ENCODE measurements around the gene GAL. TPM values are rescaled to one million over a fixed set of nuclear protein-coding genes. Genes with fewer than 3 reads are reported as not detected.
"Not testable (repeated sequence)": the region's sequence is repeated elsewhere in the genome, so short reads cannot be mapped to it uniquely, and the experiment has no call there.

Gene GAL, protein sequence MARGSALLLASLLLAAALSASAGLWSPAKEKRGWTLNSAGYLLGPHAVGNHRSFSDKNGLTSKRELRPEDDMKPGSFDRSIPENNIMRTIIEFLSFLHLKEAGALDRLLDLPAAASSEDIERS
- total RNA-seq = 1 to 10 TPM in 1 of 5 donors, not detected in 4; 3.5 TPM
- polyA plus RNA-seq = 1 to 10 TPM in 2 of 3 donors, not detected in 1; 1.7 to 5.7 TPM
- long read RNA-seq, donor 1, transcript GAL-201 (6 exons, 818 nt) = major isoform, 6 of 6 reads
- long read RNA-seq, donor 1, partial matches to known transcripts = 0 of 6 reads
- long read RNA-seq, donor 1, other reads (novel, unspliced or antisense) = 0 of 6 reads
- long read RNA-seq, donor 2, transcript GAL-201 (6 exons, 818 nt) = major isoform, 14 of 14 reads
- long read RNA-seq, donor 2, partial matches to known transcripts = 0 of 14 reads
- long read RNA-seq, donor 2, other reads (novel, unspliced or antisense) = 0 of 14 reads
- long read RNA-seq, donor 3, transcript GAL-201 (6 exons, 818 nt) = major isoform, 6 of 6 reads
- long read RNA-seq, donor 3, partial matches to known transcripts = 0 of 6 reads
- long read RNA-seq, donor 3, other reads (novel, unspliced or antisense) = 0 of 6 reads
- long read RNA-seq, donor 4, transcript GAL-201 (6 exons, 818 nt) = major isoform, 5 of 5 reads
- long read RNA-seq, donor 4, partial matches to known transcripts = 0 of 5 reads
- long read RNA-seq, donor 4, other reads (novel, unspliced or antisense) = 0 of 5 reads
- long read RNA-seq, donor 5, transcript GAL-201 (6 exons, 818 nt) = major isoform, 16 of 21 reads
- long read RNA-seq, donor 5, partial matches to known transcripts = 0 of 21 reads
- long read RNA-seq, donor 5, other reads (novel, unspliced or antisense) = 5 of 21 reads
- long read RNA-seq, donor 6, transcript GAL-201 (6 exons, 818 nt) = major isoform, 35 of 42 reads
- long read RNA-seq, donor 6, partial matches to known transcripts = 7 of 42 reads
- long read RNA-seq, donor 6, other reads (novel, unspliced or antisense) = 0 of 42 reads
- long read RNA-seq, donor 7, transcript GAL-201 (6 exons, 818 nt) = major isoform, 30 of 30 reads
- long read RNA-seq, donor 7, partial matches to known transcripts = 0 of 30 reads
- long read RNA-seq, donor 7, other reads (novel, unspliced or antisense) = 0 of 30 reads
- long read RNA-seq, donor 8, transcript GAL-201 (6 exons, 818 nt) = major isoform, 22 of 27 reads
- long read RNA-seq, donor 8, partial matches to known transcripts = 5 of 27 reads
- long read RNA-seq, donor 8, other reads (novel, unspliced or antisense) = 0 of 27 reads
- long read RNA-seq, donor 9, transcript GAL-201 (6 exons, 818 nt) = major isoform, 13 of 20 reads
- long read RNA-seq, donor 9, partial matches to known transcripts = 7 of 20 reads
- long read RNA-seq, donor 9, other reads (novel, unspliced or antisense) = 0 of 20 reads
- long read RNA-seq, donor 10, transcript GAL-201 (6 exons, 818 nt) = major isoform, 7 of 7 reads
- long read RNA-seq, donor 10, partial matches to known transcripts = 0 of 7 reads
- long read RNA-seq, donor 10, other reads (novel, unspliced or antisense) = 0 of 7 reads

DNA sequence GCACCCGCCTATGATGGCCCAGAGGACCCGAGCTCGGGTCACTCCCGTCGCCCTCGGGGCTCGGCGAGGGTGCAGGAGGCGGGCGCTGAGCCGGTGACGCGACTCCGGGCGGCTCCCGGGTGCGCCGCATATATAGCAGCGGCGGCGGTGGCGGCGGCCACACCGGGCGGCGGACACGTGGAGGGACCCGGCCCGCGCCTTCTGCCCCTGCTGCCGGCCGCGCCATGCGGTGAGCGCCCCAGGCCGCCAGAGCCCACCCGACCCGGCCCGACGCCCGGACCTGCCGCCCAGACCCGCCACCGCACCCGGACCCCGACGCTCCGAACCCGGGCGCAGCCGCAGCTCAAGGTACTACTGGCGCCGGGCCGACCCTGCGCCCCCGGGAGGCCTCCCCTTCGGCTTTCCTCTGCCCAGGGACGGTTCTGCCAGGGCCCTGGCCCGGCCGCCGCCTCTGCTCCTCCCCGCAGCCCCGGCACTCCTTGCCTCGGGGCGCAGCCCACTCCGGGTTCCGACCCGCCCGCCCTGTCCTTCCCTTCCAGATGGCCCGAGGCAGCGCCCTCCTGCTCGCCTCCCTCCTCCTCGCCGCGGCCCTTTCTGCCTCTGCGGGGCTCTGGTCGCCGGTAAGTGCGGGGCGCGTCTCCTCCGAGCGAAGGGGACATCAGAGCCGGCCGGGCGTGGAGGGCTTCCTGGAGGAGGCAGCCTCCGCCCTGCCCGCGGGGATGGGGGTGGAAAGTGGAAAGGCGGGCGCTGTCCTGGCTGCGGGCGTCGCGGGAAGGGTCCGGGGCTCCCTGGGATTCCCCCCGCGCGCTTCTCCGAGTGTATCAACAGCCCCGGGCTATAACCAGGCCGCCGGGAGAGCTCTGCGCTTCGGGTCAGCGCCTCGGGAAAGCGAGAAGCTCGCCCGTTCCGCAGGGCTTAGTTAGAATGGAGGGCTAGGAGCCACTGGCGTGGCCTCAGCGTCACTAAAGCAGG is at the start of gene GAL:
GAL (plus strand) TSS at position 160 of the 972 bp plus-strand sequence; CDS start at position 540, 380 bp downstream.
- Histone ChIP-seq H3K27me3 (peaks cover 15 to 82% (median 44%) of the 10 kb centered on the region in 3 donors), H3K4me3 (peak within 1 kb of the TSS; percentile 39 to 49 (median 43)), H3K9me3 (no peaks in the 10 kb centered on the region), H3K27ac (no peak within 1 kb of the TSS), H3K36me3 (no peaks in the 10 kb centered on the region), H3K4me1 (peaks cover 13 to 16% (median 15%) of the 10 kb centered on the region in 4 donors)
- TF ChIP-seq POLR2A (IDR thresholded peaks at IDR 0.05) (no peak), POLR2AphosphoS5 (IDR thresholded peaks at IDR 0.05) (no peak), EP300 (IDR thresholded peaks at IDR 0.05) (no peak), CTCF (IDR thresholded peaks at IDR 0.05) (no peak)
- 4 to 17% (median 6%) methylated on average over 38 to 113 of the region's 113 CpGs for WGBS, 5 donors
- intact Hi-C loops (cut with DNase I; ENCODE audit: low total_unique reads) = no loop called here
- DNase-seq = peak in 1 of 2 donors; percentile 66

- H3K9me3 ChIP-seq; H3K27ac ChIP-seq; H3K4me1 ChIP-seq; H3K4me3 ChIP-seq; DNase-seq; H3K27me3 ChIP-seq; intact Hi-C loops (cut with DNase I; ENCODE audit: low total_unique reads); H3K36me3 ChIP-seq: not testable (repeated sequence)
- WGBS, 5 donors = 42 to 64% (median 52%) methylated on average over 6 to 7 of the region's 7 CpGs
Observed at GRCh38 chr11:68634606-68635005, 49.7 kb upstream of the GAL start.

GRCh38 chr11:68635172-68635571 is 49.2 kb upstream of the GAL start:
- DNase-seq; H3K4me3 ChIP-seq; H3K4me1 ChIP-seq; H3K27ac ChIP-seq; intact Hi-C loops (cut with DNase I; ENCODE audit: low total_unique reads); H3K36me3 ChIP-seq; H3K27me3 ChIP-seq; H3K9me3 ChIP-seq: not testable (repeated sequence)
- 61 to 67% (median 67%) methylated on average over 3 to 7 of the region's 7 CpGs for WGBS, 5 donors

DNA sequence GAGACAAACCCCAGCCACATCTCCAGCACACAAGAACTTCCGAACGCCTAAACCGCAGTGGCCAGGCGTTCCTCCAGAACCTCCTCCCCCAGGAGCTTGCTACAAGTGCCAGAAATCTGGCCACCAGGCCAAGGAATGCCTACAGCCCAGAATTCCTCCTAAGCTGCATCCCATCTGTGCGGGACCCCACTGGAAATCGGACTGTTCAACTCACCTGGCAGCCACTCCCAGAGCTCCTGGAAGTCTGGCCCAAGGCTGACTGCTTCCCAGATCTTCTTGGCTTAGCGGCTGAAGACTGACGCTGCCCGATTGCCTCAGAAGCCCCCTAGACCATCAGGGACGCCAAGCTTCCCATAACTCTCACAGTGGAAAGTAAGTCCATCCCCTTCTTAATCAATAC is 48.5 kb upstream of the GAL start:
- H3K27ac ChIP-seq; H3K9me3 ChIP-seq; H3K27me3 ChIP-seq; H3K4me1 ChIP-seq; intact Hi-C loops (cut with DNase I; ENCODE audit: low total_unique reads); H3K4me3 ChIP-seq; DNase-seq; H3K36me3 ChIP-seq: not testable (repeated sequence)
- WGBS, 5 donors = 75 to 88% (median 83%) methylated on average over 4 to 10 of the region's 10 CpGs

GRCh38 chr11:68639322-68639721 is 45.0 kb upstream of the GAL start:
- H3K9me3 ChIP-seq; intact Hi-C loops (cut with DNase I; ENCODE audit: low total_unique reads); DNase-seq; H3K4me3 ChIP-seq; H3K4me1 ChIP-seq; H3K36me3 ChIP-seq; H3K27ac ChIP-seq: not testable (repeated sequence)
- 76 to 82% (median 79%) methylated on average over 3 of the region's 3 CpGs for WGBS, 5 donors
- peaks cover 0 to 32% (median 9%) of the 10 kb centered on the region in 3 donors for H3K27me3 ChIP-seq
